SHP77 treated with DMSO at 0.1 percent for 48 hours (cell line): Measurements from ENCODE around the gene RNF208.
A peak's percentile ranks its signal among the peaks of the same experiment; 100 is the strongest.

Source experiments
- DNase-seq: peaks from one replicate; lab custom pipeline; 2025; lab: John Stamatoyannopoulos, UW

Gene RNF208

DNA sequence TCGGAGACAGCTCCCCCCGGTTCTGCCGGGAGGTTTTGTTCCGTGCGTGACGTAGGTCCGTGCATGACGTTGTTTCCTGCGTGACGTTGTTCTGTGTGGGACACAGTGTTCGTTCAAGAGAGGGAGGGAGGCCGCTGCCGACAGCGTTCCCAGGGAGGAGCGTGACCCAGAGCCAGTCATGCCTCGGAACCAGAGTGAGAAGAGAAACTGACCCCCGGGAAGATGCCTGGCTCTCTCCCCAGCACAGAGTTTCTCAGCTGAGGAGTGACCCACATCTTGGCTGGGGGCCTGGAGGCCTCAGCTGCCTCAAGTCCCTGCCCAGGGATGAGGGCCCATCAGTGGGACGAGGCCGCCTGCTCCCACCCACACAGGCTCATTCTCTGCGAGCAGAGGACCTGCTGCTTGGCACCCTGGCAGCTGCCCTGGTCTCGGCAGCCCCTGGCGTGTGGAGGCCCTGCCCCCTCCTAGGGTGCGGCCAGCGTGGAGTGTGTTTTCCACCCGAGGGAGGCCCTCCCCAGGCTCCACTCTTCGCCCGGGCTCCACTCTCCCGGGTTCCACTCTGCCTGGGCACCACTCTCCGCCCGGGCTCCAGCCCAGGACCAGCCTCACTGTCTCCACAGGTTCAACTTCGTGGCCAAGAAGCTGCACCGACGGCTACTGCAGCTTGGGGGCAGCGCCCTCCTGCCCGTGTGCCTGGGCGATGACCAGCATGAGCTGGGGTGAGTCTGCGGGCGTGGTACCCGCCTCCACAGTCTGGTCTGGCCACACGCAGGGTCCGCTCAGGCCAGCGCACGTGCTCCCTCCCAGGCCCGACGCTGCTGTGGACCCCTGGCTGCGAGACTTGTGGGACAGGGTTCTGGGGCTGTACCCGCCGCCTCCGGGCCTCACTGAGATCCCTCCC lies 8.6 kb downstream of the RNF208 start:
- DNase-seq, result no peak

DNA sequence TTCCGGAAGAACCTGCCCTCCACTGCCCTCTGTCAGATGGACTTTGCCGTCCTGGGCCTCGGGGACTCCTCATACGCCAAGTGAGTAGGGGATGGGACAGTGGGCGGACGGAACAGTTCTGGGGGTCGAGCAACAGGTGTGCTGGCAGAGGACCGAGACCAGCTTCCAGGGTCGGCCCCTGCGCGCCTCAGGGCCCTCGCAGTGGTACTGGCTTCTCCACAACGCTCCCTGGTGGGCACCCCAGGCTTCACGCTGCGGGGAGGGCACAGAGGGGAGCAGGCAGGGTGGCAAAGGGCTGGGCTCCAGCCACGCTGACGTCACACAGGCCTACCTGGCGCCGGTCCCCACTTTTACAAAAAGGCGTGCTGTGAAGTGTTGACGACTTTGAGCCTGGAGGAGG lies 9.5 kb downstream of the RNF208 start:
- DNase-seq, result no peak

DNA sequence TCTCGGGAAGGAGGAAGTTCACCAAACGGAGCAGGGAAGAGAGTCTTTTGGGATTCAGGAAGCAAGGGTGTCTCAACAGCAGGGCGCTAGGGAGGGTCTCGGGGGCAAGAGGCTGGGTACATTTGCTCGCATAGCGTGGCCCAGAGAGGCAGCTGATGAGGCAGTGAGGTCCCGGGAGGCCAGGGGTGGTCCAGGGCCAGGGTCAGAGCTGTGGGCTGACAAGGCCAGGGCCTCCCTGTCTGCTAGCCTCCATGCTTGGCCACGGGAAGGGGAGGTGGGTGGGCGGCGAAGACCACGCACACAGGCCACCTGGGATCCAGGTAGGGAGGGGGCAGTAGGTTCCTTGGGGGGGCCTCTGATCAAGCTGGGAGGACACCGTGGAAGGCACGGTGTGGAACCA lies 10.5 kb downstream of the RNF208 start:
- no peak for DNase-seq

DNA sequence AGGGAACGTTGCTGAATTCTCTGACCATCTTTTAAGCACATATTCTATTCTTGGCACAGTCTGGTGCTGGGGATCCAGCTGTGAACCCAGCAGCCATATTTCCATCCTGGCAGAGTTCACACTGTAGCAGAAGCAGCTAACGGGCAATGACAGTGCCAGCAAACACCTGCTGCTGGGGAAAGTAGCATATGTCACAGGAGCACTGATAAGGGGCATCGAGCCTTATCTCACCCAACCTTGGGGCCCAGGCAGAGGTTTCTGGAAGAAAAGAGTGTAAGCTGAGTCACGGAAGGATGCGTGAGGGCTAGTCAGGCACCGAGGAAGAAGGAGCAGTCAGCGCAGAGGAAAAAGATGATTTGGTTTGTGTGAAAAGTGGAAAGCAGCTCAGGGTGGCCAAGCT lies 15.4 kb downstream of the RNF208 start:
- no peak for DNase-seq

DNA sequence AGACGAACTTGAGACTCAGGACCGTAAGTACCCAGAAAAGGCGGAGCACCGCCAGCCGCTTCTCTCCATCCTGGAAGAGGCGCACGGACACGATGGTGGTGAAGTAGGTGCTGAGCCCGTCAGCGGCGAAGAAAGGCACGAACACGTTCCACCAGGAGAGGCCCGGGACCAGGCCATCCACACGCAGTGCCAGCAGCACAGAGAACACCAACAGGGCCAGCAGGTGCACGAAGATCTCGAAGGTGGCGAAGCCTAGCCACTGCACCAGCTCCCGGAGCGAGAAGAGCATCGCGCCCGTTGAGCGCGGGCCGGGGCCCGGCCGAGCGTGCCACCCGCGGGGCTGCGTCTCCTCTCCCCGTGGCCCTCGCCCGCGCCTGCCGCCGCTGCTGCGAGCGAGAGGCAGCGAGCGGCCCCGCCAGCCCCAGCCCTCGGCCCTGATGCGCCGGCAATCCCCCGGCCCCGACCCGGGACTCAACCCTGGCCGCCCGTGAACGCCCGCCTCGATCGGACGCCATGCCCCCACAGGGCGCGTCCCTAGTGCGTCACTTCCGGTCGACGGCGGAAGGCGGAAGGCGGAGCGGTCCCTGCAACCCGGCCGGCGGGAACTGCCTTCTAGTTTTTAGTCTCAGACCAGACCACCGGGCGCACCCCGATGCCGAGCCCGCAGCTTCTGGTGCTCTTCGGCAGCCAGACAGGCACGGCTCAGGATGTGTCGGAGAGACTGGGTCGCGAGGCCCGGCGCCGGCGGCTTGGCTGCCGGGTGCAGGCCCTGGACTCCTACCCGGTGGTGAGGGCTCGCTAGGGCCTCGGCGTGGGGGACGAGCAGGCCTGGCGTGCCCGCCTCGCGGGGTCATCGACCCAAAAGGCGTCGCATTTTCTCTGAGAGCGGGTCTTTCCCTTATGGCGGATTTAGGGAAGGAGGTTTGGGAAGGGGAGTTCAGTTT lies 16.6 kb downstream of the RNF208 start, which contains the start of the genes NDOR1 and TMEM203:
Gene NDOR1, plus strand, starts transcription at position 575 of the 944 bp plus-strand sequence. Its CDS starts 78 bp downstream, at position 653.
Gene TMEM203, minus strand, starts transcription at position 523 of the 944 bp plus-strand sequence. Its CDS starts 234 bp downstream, at position 289.
- peak; percentile 17 for DNase-seq

DNA sequence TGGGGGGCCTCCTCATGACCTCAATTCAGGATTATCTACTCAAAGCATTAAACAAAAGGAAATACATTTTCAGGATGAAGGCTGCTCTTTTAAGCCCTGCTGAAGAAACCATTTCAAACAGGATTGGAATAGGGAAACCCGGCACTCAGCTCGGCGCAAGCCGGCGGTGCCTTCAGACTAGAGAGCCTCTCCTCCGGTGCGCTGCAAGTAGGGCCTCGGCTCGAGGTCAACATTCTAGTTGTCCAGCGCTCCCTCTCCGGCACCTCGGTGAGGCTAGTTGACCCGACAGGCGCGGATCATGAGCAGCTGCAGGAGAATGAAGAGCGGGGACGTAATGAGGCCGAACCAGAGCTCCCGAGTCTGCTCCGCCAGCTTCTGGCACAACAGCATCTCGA lies 17.3 kb downstream of the RNF208 start:
- no peak for DNase-seq

DNA sequence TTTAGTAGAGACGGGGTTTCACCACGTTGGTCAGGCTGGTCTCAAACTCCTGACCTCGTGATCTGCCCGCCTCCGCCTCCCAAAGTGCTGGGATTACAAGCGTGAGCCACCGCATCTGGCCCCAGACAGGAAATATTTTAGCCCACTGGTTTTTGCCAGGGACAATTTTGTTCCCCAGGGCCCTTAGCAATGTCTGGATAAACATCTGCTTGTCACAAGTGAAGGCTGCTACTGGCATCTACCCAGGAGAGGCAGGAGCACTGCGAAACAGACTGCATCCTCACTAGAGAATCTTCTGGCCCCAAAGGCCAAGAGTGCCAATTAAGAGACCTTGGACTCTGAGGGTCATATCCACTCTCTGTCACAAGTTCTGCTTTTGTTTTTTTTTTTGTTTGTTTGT lies 19.1 kb downstream of the RNF208 start:
- DNase-seq, result no peak

DNA sequence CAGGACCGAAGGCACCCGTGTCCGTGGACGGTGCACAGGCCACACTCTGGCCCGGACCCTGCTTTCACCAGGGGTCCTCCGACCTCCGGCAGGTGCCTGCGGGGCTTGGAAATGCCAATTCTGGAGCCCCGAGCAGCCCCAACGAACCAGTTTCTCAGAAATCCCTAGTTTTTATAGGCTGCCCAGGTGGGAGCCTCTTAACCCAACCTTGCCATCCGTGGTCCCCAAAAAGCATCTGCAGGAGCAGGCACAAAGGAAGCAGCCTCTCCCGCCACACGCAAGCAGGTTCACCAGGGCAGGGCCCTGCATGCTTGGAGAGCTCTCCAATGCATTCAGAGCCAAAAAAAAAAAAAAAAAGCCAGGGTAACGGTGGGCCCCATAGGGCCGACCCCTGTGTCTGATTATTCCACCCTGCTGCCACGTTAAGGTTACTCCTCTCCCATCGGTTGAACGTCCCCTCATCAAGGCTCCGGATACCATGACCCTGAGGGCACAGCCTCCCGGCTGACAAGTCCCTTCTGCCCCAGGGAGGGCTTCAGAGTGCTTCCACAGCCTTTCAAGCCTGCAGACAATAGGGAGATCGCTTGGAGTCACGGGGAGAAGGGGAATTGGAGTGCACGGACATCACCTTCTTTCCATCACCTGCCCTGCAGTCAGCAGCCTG lies 20.7 kb downstream of the RNF208 start:
- DNase-seq, result no peak

DNA sequence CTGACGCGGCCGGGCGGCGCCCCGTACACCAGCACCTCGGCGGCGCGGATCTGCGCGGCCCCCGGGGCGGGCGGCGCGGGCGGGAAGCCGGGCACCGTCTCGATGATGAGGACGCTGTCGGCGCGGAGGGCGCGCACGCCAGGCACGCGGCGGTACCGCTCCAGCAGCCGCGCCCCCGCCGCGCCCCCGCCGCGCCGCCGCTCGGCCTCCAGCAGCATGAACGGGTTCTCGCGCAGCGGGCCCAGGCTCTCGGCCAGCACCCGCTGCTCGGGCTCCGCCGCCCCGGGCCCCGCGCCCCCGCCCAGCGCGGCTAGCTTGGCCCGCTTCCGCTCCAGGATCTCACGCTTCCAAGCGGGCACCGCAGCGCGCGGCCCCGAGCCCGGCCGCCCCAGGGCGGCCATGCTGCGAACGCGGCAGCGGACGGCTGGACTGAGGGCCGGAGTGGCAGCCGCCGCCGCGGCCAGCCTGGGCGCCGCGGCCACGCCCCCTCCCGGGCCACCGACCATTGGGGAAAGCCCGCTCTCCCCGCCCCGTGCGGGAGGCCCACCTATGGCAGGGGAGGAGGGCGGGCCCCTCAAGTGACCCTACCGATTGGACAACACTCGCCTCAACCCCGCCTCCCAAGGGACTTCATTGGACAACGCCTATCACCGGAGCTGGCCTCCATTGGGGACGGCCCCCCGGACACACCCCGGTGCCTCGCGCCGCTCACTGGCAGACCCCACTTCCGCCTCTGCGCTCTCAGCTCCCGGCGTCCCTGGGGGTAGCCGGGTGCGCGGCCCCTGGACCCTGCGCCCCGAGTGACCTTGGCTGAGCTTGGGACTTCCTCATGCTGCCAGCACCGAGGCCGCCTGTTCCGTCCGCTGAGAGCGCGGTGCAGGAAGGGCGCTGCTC lies 21.5 kb downstream of the RNF208 start, which contains the start of gene TPRN:
Gene TPRN, minus strand, starts transcription at position 431 of the 894 bp plus-strand sequence. Its CDS starts 30 bp downstream, at position 401.
- DNase-seq, result peak; percentile 95

DNA sequence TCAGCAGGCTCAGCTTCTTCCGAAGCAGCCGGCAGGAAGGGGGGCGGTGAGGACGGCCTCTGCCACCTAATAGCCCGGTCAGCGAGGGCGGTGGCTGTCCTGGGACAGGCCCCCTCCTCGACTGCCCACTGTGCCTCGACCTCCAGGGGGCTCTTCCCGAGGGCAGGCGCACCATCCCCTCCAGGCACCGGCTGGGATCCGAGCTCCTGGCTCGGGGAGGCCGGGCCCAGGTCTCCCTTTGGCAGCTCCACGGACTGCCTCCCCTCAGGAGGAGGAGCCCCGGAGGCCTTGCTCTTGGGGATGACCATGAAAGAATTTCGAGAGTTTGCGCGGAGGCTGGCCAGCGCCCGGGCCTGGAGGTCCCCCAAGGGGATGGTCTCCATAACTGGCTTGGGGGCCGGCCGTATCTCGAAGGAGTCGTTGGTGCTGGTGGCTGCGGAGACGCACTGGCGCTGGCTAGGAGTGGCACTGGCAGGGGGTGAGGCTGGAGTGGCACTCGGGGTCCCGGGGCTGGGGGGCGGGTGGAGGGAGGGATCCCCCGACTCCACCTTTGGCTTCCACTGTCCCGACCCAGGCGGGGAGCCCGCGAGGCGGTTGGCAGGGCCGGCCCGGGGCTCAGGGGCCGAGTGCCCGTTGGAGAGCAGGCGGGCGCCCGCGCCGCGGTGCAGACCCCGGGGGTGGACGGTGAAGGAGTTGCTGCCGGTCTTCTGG lies 22.5 kb downstream of the RNF208 start:
- no peak for DNase-seq

DNA sequence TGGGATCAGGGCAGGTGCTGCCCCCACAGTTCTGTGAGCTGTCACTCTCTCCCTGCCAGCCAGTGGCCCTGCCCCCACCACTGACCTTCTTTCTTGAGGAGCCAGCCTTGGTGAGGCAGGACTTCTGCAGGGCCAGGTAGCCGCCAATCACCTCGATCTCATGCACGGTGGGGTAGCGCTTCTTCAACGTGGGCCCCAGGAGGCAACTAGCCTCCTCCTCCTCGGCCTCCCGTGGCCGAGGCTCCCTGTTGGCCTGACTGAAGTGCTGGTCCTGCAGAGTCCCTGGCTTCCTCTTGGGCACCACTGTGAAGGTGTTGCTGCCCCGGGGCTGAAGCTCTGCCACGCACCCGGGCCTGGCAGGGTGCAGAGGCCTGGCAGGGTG lies 23.1 kb downstream of the RNF208 start:
- DNase-seq, result no peak

DNA sequence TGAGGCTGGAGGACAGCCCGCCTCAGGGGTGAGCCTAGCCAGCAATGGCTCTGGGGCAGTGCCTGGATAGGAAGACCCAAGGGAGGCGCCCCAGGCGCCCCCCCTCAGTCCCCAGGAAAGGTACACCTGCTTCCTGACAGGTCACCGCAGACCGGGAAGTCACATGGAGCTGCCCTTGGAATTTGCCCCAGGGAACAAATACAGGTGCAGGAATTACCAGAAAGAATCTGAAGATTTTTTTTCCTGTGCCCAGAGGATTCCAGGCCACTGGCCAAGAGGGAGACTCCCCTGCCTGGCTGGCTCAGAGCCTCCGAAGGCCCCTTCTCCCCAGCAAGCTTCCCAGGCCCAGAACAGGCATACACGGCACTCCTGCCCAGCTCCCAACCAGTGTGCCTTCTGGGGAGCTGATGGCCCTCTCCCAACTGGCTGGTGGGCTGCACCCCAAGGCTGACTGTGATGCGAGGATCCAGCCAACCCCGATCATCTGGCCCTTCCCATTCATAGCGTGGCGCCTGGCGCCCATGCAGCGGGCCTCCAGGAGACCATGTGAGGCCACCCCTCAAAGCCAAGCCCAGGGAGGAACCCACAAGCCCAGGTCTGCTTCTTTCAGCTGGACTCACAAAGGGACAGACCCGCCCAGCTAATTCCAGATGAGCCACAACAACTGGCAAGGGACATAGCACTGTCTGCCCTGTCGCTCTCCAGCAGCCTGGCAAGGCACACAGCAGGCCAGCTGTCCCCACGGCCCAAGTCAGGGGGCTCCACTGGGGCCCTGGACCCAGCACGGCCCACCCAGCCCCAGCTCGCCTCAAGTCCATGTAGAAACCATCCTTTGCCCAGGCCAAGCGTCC lies 23.8 kb downstream of the RNF208 start:
- DNase-seq, result no peak

DNA sequence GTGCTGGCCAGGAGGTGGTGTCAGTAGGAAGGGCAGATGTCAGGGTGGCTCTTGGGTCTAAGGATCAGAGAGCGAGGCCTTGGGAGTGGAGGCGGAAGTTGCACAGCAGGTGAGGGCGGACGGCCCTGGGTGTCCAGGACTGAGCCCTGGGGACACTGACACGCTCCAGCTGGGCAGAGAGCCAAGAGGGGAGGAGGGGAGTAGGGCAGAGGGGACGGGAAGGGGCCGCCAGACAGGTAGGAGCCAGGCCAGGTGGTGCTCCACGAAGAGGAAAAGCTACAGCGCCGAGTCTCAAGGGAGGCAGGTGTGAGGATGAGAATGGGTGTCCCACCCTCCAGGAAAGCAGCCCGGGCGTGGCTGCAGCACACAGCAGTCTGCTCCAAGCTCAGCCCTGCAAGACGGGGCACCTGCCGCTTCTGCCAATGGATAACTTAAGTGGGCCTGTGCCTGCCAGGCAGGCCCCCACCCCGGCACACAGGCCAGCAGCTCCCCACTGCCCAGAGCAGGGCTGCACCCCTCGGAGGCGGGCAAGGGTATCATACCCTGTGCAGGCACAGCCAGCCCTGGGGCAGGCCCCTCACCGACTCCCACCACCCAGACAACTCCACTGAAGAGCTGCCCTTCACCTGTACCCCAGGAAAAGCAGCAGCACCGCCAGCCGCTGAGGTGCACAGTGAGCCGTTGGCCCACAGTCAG lies 26.4 kb downstream of the RNF208 start:
- no peak for DNase-seq

DNA sequence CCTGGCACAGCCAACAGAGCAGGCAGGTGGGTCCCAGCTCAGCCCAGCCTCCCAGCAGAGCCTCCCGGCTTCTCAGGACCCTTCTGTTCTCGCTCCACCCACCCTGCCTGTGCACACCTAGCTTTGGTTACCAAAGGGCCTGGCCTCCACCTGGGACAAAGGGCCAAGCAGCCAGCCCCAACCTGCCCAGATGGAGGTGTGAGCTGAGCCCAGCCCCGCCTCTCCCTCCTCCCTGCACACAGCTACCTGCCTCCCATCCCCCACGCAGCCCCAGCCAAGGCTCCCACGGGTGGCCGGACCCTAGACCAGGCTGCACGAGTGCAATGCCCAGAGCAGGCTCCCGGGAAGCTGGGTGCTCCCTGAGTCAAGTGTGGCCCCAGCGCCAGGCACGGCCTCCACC lies 27.1 kb downstream of the RNF208 start:
- no peak for DNase-seq

DNA sequence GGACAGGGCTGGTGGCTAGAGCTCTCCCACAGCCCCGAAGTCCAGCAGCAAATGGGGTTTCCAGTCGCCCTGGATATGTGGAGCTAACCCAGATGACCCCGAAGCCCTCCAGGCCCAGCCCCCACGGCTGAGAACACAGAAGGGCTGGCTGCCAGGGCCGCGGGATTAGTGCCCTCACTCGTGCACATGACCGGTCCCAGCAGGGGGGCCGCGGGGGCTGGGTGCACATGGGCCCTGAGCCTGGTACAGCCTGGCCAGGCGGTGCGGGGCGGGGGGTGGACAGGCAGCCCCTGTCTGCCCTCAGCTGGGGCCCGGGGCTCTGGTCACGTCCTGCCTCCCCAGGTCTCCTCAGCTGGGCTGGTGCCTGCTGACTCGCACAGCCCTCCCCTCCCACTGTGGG lies 27.7 kb downstream of the RNF208 start:
- no peak for DNase-seq

DNA sequence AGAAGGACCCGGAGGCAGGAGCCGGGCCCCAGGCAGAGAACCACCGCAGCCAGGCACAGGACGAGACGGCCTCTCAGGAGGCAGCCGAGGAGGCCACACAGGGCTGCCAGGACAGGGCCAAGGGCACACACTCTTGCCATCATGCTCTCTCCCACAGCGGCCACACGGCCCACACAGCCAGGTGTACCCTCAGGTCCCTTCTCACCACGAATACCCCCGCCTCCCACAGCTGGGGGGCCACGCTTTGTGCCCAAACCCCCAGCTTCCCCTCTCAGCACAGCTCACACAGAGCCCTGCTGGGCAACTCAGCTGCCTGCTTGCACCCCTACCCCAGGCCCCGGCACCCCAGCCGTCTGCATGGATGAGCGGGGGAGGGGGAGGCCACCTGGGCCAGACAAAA lies 28.3 kb downstream of the RNF208 start:
- no peak for DNase-seq

DNA sequence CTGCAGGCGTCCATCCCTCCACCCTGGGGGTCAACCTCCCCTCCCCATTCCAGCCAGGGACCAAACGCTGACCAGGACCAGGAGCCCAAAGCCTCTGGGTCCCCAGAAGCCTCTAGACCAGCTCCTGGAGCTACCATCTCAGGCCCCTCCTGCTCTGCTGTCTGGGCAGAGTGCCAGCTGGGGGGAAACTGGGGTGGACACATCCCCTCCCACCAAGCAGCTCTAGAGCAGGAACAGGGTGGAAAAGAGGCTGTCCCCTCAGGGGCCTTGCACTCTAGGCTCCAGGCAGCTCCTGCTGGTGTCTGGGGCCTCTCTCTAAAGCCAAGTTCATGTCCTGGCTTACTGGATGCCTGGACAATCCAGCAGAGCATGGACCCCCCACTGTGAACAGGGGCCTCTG lies 29.2 kb downstream of the RNF208 start:
- DNase-seq, result no peak

DNA sequence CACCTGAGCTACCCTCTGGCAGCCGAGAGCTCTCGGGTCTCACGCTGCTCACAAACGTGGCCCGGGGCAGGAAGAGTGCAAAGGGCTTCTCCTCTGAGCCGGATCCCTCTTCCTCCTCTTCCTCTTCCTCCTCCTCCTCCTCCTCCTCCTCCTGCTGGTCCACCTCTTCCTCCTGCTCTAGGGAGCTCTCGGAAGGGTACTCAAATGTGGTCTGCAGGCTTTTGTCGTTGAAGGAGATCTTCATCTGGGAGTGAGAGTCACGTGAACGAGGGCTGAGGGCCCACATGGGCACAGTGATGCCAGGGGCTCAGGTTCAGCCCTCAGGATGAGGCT lies 29.6 kb downstream of the RNF208 start:
- no peak for DNase-seq
